D721Med (cell line): ENCODE results near the gene CHD8.
A peak's percentile ranks its signal among the peaks of the same experiment; 100 is the strongest.

ENCODE experiments used
- DNase-seq: peaks from one replicate; pipeline ENCODE4 v3.0.0; 2011; ENCODE audit warnings: low spot score; ENCODE audit not compliant: insufficient read length
- FAIRE-seq: peaks from 2 replicates; lab custom pipeline; 2011; peaks lifted over from hg19 to GRCh38; lab: Jason Lieb, UNC
- TF ChIP-seq, protein P1 (sequence below): IDR thresholded peaks from 2 replicates; pipeline ENCODE4 v1.5.1; 2012; ENCODE audit warnings: mild to moderate bottlenecking, control low read depth; ENCODE audit not compliant: insufficient read depth; ENCODE audit errors: missing control alignments

The CHD8 gene, protein sequence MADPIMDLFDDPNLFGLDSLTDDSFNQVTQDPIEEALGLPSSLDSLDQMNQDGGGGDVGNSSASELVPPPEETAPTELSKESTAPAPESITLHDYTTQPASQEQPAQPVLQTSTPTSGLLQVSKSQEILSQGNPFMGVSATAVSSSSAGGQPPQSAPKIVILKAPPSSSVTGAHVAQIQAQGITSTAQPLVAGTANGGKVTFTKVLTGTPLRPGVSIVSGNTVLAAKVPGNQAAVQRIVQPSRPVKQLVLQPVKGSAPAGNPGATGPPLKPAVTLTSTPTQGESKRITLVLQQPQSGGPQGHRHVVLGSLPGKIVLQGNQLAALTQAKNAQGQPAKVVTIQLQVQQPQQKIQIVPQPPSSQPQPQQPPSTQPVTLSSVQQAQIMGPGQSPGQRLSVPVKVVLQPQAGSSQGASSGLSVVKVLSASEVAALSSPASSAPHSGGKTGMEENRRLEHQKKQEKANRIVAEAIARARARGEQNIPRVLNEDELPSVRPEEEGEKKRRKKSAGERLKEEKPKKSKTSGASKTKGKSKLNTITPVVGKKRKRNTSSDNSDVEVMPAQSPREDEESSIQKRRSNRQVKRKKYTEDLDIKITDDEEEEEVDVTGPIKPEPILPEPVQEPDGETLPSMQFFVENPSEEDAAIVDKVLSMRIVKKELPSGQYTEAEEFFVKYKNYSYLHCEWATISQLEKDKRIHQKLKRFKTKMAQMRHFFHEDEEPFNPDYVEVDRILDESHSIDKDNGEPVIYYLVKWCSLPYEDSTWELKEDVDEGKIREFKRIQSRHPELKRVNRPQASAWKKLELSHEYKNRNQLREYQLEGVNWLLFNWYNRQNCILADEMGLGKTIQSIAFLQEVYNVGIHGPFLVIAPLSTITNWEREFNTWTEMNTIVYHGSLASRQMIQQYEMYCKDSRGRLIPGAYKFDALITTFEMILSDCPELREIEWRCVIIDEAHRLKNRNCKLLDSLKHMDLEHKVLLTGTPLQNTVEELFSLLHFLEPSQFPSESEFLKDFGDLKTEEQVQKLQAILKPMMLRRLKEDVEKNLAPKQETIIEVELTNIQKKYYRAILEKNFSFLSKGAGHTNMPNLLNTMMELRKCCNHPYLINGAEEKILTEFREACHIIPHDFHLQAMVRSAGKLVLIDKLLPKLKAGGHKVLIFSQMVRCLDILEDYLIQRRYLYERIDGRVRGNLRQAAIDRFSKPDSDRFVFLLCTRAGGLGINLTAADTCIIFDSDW (N-terminal part only)

DNA sequence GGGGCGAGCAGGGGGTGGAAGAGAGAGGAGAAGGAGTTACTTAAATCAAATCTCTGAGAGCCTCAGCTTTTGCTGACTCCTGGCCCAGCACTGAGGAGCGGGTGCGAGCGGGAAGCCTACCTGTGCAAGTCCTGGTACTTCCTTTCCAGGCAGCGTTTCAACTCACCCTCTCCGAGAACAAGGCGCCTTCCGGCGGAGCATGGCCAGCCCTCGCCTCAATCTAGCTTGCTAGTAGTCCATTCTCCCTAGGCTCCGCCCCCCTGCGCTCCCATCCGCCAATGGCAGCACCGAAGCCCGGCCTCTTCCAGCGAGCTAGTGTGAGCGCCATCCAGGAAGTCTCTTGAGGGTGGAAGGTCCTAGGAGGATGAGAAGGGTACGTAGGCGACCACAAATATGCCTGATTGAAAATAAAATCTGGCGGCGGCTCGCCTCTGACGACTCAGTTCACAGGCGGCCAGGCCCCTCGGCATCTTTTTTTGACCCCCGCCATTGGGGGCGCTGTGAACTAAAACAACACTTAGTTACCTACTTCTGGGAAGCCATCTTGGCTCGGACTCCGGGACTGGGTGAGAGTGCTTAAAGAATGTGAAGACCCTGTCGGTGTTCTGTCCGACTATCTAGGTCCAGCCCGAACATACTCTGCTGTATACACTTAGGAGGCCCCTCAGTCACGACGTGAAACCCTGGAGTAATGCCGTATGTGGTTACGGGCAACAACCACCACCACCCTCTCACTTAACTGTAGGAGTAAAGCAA, at the start of gene CHD8:
TSS of gene CHD8 (minus strand) at position 212 of the 756 bp plus-strand sequence. CDS start 24,480 bp downstream, outside the sequence.
- peak; percentile 84 for DNase-seq
- TF ChIP-seq, protein P1, sequence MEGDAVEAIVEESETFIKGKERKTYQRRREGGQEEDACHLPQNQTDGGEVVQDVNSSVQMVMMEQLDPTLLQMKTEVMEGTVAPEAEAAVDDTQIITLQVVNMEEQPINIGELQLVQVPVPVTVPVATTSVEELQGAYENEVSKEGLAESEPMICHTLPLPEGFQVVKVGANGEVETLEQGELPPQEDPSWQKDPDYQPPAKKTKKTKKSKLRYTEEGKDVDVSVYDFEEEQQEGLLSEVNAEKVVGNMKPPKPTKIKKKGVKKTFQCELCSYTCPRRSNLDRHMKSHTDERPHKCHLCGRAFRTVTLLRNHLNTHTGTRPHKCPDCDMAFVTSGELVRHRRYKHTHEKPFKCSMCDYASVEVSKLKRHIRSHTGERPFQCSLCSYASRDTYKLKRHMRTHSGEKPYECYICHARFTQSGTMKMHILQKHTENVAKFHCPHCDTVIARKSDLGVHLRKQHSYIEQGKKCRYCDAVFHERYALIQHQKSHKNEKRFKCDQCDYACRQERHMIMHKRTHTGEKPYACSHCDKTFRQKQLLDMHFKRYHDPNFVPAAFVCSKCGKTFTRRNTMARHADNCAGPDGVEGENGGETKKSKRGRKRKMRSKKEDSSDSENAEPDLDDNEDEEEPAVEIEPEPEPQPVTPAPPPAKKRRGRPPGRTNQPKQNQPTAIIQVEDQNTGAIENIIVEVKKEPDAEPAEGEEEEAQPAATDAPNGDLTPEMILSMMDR, result peak; percentile 83
- FAIRE-seq, result peak; percentile 72

DNA sequence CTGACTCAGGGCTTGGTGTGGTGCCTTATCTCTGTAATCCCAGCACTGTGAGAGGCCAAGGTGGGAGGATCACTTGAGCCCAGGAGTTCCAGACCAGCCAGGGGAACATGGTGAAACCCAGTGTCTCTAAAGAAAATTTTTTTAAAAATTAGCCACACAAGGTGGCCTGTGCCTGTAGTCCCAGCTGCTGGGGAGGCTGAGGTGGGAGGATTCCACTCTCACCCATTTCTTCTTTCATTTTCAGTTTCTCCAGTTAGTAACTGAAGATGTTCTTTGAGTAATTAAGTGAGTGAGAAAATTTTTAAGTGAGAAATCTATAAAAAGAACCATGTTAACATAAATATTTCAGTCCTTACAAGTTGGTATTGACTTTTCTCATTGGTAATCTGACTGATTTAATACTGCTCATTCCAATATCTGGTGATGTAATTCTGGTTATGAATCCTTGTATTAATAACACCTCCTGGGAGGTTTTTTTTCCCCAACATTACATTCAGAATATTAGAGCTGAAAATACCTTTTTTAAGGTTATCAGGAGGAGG, 49.2 kb upstream of the CHD8 start:
- TF ChIP-seq, protein P1, result no peak
- FAIRE-seq, result no peak
- no peak for DNase-seq

DNA sequence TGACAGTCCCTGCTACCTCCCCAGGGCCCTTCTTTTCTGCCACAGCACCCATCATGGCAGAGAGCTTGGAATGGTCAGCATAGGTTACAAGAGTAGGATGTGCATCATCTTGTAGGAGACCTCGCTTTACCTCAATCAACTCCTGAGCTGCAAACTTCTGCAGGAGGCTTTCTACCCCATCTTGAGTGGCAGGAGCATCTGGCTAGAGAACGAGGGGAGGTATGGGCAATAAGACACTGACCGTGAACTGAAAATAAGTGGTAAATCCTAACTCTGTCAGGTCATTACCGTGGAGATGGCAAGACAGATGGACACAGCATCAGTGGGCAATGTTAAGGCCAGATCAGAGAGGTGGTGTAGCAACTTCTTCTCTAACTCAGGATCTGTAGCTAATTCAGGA, 47.5 kb upstream of the CHD8 start:
- FAIRE-seq (no peak), DNase-seq (no peak)
- TF ChIP-seq, protein P1, result no peak

DNA sequence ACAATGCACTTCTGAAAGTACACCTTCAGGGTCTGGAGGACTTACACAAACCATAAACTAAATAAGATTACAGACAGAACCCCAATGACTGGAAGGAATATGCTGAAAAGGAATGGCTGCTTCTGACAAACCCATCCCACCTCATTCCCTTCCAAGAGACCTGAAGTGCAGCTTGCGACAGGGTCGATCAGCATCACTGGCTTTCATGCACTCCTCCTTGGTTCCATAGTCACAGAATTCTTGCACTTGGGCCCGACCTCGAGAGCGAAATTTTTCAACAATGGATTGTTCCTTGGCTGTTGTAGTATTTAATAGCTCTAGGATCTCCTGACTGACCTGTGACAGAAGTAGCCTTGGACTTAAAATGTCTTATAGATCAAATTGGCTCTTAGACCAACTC, 45.6 kb upstream of the CHD8 start:
- TF ChIP-seq, protein P1, result no peak
- FAIRE-seq (no peak), DNase-seq (no peak)

DNA sequence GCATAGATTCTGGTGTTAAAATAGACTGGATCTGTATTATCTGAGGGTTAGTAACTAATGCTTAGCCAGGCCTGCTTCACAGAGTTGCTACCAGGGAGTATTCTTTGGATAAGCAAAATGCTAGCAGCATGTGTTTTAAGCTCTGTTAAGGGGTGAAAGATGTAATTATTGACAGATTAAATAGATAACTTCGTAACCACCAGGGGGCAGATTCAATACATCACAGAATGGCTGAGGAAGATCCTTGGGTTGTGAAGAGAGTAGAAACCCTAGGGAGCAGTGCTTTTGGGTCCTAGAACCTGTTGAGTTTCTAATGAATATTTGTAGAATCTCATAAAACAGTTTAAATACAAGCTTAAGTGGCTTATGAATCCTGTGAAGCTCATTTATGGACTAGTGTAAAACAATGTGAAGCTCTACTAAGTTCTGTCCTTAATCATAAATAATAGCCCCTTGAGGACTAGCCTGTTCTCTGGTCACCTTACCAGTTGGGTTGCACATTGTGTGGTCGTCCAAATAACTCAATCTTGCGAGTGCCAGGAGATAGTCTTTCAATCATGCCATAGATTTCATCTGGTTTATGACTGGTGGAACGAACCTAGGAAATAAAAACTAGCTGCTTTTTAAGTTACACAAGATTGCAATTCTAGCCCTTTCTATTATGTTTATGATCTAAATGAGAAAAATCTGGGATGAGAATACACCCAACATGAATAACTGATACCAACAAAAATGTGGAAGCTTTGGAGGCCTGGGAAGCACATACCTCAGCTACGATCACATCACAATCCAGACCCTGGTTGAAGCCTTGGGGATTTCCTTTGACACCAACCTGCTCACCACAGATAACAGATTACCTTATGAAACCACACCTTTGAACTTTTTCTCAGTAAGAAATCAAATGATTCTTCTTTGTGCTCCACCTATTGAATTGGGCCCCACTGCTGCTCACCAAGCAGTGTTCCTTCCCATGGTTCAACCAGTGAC, 42.9 kb upstream of the CHD8 start:
- TF ChIP-seq, protein P1, result peak; percentile 52
- DNase-seq (no peak), FAIRE-seq (peak; percentile 55)
